Activated T-cell treated with anti-CD3 and anti-CD28 coated beads, Interleukin-2, amount 50 U/mL, for 72 hours (primary cell): ENCODE data around the gene EEF1E1. TPM values are rescaled to one million over a fixed set of nuclear protein-coding genes. Genes with fewer than 3 reads are reported as not detected.
"Not testable (repeated sequence)": the region's sequence is repeated elsewhere in the genome, so short reads cannot be mapped to it uniquely, and the experiment has no call there.

Experiments used
- ATAC-seq, 2 donors: fragments of 150-1000 bp; cut with Tn5 transposase; replicated peaks in 1 of 2; 2 replicates each; pipeline ENCODE4 v1.10.0; 2021; ENCODE audit warnings: moderate library complexity in 2 of 2, mild to moderate bottlenecking in 1 of 2
- DNase-seq, 2 donors: peaks; one replicate each; pipeline ENCODE4 v3.0.0; 2021 to 2022; ENCODE audit warnings: mixed read lengths in 1 of 2
- H3K27ac Mint-ChIP-seq: one replicate; pipeline ENCODE4 v1.8.0; 2022; ENCODE audit warnings: mild to moderate bottlenecking, moderate library complexity, mixed read lengths
- H3K27me3 Mint-ChIP-seq: one replicate; pipeline ENCODE4 v1.8.0; 2022; ENCODE audit warnings: low read depth, mixed read lengths
- H3K36me3 Mint-ChIP-seq, 2 donors: one replicate each; pipeline ENCODE4 v1.8.0; 2022; ENCODE audit warnings: mixed read lengths in 2 of 2, mild to moderate bottlenecking in 1 of 2; ENCODE audit not compliant: insufficient read depth in 2 of 2
- H3K4me1 Mint-ChIP-seq: one replicate; pipeline ENCODE4 v1.8.0; 2022; ENCODE audit warnings: low read depth, mixed read lengths
- H3K4me3 Mint-ChIP-seq, 2 donors: one replicate each; pipeline ENCODE4 v1.8.0; 2022; ENCODE audit warnings: mild to moderate bottlenecking in 2 of 2, mixed read lengths in 2 of 2, moderate library complexity in 2 of 2
- H3K9me3 Mint-ChIP-seq, 2 donors: one replicate each; pipeline ENCODE4 v1.8.0; 2022; ENCODE audit warnings: mixed read lengths in 2 of 2
- total RNA-seq, 2 donors: library from RNA; stranded (reverse); gene quantifications; one replicate each; pipeline ENCODE4 v1.2.3, GENCODE V29; 2022

Gene EEF1E1
- total RNA-seq, 2 donors from 2014 or later: 39.3 to 49.5 TPM

DNA sequence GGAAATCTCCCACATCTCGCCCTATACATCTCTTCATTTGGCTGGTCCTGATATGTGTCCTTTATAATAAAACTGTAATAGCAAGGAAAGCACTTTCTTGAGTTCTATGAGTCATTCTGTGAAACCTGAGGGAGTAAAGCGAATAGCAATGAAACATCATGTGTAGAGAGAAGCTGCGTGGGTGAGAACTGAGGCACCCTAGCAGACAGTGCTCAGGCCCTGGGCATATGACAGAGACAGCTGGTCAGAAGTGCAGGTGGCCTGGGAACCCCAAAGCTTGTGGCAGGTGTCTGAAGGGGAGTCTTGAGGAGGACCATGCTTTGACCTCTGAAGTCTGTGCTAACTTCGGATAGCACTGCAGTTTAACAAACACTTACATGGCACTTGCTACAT lies 36.8 kb downstream of the EEF1E1 start:
- H3K27me3 Mint-ChIP-seq: no peaks in the 10 kb centered on the region
- H3K9me3 Mint-ChIP-seq: no peaks in the 10 kb centered on the region
- H3K4me1 Mint-ChIP-seq: peaks cover 33% of the 10 kb centered on the region
- peaks cover 2% of the 10 kb centered on the region in 2 donors for H3K36me3 Mint-ChIP-seq
- peak; percentile 65 to 74 for ATAC-seq
- DNase-seq: peak; percentile 59 to 66
- H3K27ac Mint-ChIP-seq: peak overlapping the region; percentile 68
- peak overlapping the region; percentile 92 to 97 for H3K4me3 Mint-ChIP-seq

DNA sequence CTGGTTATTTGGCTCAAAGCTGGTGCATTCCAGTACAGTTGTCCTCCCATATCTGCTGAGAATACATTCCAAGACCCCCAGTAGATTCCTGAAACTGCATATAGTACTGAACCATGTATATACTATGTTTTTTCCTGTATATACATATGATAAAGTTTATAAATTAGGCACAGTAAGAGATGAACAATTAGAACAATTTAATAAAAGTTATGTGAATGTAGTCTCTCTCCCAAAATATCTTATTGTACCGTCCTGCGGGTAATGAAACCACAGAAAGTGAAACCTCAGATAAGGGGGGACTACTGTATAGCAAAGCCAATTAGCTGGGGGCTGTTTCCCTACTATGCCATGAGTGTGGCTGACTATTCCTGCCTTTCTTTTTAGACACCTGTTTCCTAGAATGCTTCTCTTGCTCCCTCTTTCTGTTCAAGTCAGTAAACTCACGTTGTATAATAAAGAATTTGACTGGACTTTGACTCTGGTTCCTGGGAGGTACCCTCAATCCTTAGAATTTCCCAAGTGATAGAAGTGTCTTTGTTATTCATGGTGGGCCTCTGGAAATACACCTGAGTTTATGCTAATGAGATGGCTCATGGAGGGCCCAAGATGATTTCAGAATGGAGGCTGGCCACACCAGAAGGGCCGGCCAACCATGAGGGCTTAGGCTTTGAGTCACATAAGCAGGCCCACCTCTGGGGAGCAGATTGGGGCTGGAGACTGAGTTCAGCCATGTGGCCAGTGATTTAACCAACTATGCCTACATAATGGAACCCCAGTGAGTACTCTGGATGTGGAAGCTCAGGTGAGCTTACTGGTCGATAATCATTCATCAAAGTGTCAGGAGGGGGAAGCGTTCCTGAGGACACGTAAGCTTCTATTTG lies 37.5 kb downstream of the EEF1E1 start:
- Mint-ChIP-seq H3K27ac (peak overlapping the region; percentile 68), H3K9me3 (no peaks in the 10 kb centered on the region), H3K4me1 (peaks cover 33% of the 10 kb centered on the region), H3K4me3 (peak overlapping the region; percentile 92 to 97), H3K27me3 (no peaks in the 10 kb centered on the region), H3K36me3 (peaks cover 2% of the 10 kb centered on the region in 2 donors)
- ATAC-seq: peak; percentile 1 to 3
- peak; percentile 8 to 25 for DNase-seq

DNA sequence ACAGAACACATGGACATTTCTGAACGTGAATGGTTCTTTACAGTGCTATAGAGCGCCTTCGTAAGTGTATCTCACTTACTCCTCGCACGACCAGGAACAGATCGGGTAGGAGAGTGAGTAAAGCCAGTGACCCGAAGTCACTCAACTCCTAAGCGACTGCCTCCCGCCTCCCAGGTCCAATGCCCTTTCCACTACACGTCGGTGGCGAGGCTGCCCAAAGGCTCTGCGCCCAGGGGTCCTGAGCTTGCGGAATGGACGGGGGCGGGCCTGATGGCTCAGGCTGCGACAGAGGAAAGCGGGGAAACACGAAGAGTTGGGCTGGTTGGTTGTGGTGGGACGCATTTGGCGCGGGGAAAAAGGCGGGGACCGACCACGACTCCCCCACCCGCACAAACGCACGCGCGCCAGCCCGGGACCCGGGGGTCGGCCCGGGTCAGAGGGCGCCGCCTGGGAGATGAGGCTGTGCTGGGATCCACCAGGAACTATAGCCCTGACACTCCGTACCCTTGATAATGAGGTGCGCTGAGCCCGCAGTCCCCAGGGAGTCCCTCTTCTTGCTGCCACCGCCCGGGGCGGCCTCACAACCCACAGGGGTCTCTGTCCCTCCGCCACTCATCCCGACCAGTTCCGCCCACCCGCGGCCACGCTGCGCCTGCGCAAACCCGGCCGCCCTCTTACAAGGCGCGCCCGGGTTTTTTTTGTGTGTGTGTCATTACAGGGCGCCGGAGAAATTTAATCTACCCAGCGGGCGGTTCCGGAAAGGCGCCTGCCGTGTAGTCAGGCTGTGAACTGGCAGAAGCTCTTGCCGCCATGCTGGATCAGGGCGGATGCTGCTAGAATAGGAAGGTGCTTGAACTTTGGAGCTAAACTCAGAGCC lies 38.3 kb downstream of the EEF1E1 start, which contains the start of gene BLOC1S5:
Gene BLOC1S5, minus strand, starts transcription at position 629 of the 877 bp plus-strand sequence. Its CDS starts 13 bp downstream, at position 616.
- DNase-seq: peak; percentile 98
- H3K4me3 Mint-ChIP-seq: peak within 1 kb of the TSS; percentile 92 to 97
- H3K27me3 Mint-ChIP-seq: no peaks in the 10 kb centered on the region
- H3K36me3 Mint-ChIP-seq: peaks cover 2% of the 10 kb centered on the region in 2 donors
- H3K4me1 Mint-ChIP-seq: peaks cover 33% of the 10 kb centered on the region
- H3K9me3 Mint-ChIP-seq: no peaks in the 10 kb centered on the region
- H3K27ac Mint-ChIP-seq: peak within 1 kb of the TSS; percentile 97
- peak; percentile 89 to 91 for ATAC-seq

DNA sequence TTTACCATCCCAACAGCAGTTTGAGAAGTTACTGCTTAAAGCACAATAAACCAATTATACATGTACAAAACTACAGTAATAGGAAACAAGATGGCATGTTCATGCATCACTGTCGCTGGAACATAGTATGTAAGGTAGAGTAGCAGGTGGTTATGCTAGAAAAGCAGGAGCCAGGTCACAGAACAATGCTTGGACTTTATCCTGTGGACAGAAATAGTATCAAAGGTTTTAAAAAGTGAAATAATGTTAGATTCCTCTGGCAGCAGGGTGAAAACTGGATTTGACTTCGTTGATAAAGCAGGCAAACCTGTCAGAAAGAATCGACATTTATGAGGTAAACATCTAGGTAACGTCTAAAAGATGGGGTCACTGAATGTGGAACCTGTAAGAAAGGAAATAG lies 40.6 kb downstream of the EEF1E1 start:
- Mint-ChIP-seq H3K4me3 (no peak overlapping the region), H3K27me3 (no peaks in the 10 kb centered on the region), H3K27ac (no peak overlapping the region), H3K36me3 (peaks cover 2% of the 10 kb centered on the region in 2 donors), H3K9me3 (no peaks in the 10 kb centered on the region), H3K4me1 (peaks cover 33% of the 10 kb centered on the region)
- DNase-seq (no peak), ATAC-seq (no peak)

DNA sequence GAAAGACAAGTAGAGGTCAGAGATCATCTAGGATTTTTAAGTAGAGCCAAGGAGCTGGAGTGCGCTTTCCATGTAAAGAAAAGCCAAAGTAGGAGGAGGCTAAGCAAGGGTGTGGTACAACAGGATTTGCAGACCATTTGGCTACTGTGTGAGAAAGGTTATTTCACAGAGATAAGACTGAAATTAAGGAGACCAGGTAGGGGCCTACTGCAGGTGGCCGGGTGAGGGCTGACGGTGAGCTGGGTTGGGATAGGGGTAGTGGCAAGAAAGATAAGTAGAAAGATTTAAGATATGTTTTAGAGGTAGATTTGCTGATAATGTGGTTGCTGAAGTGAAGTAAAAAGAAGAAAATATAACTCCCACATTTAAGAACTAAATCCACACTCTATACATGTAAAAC lies 42.0 kb downstream of the EEF1E1 start:
- no peak overlapping the region for H3K4me3 Mint-ChIP-seq
- no peak for ATAC-seq
- H3K27ac Mint-ChIP-seq: no peak overlapping the region

DNA sequence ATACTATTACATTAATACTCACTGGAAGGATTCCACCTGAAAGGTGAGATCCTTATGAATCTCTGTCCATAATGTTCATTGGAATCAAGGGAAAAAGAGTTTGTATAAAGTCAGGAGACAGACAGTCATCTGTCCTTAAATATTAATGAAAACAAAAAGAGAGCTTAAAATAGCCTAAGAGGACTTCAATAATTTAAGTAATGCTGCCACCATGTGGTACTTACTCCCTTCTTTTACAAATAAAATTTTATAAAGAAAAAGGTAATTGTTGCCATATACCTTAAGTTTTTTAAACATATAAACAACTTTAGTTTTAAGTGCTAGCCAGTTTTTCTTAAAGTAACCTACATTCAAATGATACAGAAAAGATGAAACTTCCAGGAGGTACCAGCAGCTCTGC lies 43.2 kb downstream of the EEF1E1 start:
- Mint-ChIP-seq H3K36me3 (peaks cover 1 to 3% of the 10 kb centered on the region in 2 donors), H3K27me3 (no peaks in the 10 kb centered on the region), H3K4me1 (peaks cover 12% of the 10 kb centered on the region), H3K4me3 (no peak overlapping the region), H3K27ac (no peak overlapping the region), H3K9me3 (no peaks in the 10 kb centered on the region)
- DNase-seq: no peak
- no peak for ATAC-seq

More for the DNA sequence above, 42.0 kb downstream of the EEF1E1 start:
- peaks cover 22% of the 10 kb centered on the region for H3K4me1 Mint-ChIP-seq
- H3K27me3 Mint-ChIP-seq: no peaks in the 10 kb centered on the region
- DNase-seq: no peak
- H3K36me3 Mint-ChIP-seq: peaks cover 2% of the 10 kb centered on the region in 2 donors
- H3K9me3 Mint-ChIP-seq: no peaks in the 10 kb centered on the region

DNA sequence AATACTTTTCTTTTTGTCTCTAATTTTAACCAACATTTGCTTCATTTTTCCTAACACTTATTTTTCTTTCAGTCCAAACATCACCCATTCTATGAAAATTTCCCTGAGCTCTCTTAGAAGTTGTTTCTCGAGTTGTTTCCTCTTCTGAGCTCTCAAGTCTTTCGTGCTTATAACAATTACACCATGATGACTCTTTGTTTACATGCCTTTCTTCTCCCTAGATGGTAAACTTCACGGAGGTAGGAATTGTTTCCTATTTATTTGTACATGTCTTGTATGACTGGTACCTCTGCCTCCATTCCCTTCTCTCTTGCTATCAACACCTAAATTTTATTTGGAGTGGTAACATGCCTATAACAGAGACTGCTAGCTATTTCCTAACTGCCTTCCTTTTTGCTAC lies 44.6 kb downstream of the EEF1E1 start:
- Mint-ChIP-seq H3K4me3 (no peak overlapping the region), H3K9me3 (no peaks in the 10 kb centered on the region), H3K27ac (peak overlapping the region; percentile 7), H3K4me1 (peaks cover 6% of the 10 kb centered on the region), H3K36me3 (peaks cover 2 to 5% of the 10 kb centered on the region in 2 donors), H3K27me3 (no peaks in the 10 kb centered on the region)
- DNase-seq (no peak), ATAC-seq (no peak)

DNA sequence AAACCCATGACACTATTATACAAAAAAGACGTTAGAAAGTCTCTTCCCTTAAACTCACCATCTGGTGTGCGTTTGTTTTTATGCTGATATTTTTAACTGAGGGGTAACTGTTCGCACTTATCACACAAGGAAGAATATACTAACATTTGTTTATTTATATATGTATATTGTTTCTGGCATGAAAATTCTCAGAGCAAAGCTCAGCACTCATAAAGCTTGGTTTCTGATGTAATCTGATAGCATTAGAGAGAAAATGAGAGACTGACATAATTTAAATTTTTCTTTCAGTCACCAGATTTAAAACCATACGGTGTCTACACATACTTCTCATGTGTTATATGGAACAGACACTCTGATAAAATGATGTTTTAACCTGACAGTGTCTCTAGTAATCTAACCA lies 45.1 kb downstream of the EEF1E1 start:
- no peak overlapping the region for H3K4me3 Mint-ChIP-seq
- peaks cover under 1% of the 10 kb centered on the region for H3K4me1 Mint-ChIP-seq
- ATAC-seq: no peak
- H3K36me3 Mint-ChIP-seq: peaks cover 2 to 5% of the 10 kb centered on the region in 2 donors
- no peaks in the 10 kb centered on the region for H3K9me3 Mint-ChIP-seq
- no peak for DNase-seq
- no peaks in the 10 kb centered on the region for H3K27me3 Mint-ChIP-seq
- peak overlapping the region; percentile 26 for H3K27ac Mint-ChIP-seq

DNA sequence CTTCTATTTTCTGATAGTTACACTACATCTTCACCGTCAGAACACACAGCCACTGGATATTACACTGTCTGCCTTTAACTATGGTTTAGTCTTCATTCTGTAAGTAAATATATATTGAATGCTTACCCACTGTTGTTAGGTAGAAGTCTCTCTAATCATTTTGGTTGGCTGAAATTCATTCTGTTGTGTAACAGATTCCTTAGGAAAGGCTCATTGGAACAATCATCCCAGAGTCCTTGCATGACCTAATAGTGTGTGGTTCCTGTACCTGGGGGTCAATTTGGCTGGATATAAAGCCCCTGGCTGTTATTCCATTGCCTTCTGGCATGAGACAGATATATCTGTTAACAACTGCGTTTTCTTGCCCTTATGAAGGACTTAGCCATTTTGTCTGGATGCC lies 48.1 kb downstream of the EEF1E1 start:
- no peaks in the 10 kb centered on the region for H3K9me3 Mint-ChIP-seq
- no peak for DNase-seq
- no peak overlapping the region for H3K4me3 Mint-ChIP-seq
- H3K36me3 Mint-ChIP-seq: peaks cover 8 to 11% of the 10 kb centered on the region in 2 donors
- ATAC-seq: no peak
- H3K27ac Mint-ChIP-seq: no peak overlapping the region
- no peaks in the 10 kb centered on the region for H3K27me3 Mint-ChIP-seq
- no peaks in the 10 kb centered on the region for H3K4me1 Mint-ChIP-seq

DNA sequence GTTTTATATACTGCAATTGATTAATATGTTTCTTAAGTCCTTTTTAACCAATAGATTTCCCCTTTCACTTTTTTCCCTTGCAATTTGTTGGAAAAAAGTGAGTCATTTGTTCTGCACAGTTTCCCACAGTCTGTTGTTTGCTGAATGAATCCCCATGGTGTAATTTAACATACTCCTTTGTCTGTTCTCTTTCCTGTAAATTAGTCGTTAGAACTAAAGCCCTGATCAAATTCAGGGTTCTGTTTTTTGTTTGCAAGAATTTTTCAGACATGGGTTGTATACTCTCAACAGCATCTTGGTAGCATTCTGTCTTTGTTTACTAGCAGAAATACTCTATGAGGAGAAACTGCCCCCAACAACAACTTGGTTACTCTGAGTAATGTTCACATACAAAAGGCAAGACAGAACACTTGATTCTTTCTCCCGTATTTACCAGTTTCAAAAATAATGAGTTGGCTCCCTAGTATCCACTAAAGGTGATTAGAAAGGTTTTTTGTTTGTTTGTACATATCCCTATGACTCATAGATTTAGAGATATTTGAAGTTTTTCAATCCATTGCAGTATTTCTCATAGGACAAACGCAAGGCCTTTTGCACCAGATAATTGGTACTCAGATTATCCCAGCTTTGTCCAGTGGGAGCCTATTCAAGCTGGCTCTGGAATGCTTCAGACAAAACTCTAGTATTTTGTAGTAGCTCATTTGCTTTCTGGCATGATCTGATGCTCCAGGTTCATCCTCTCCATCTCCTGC lies 54.6 kb downstream of the EEF1E1 start:
- Mint-ChIP-seq H3K36me3 (peaks cover 18 to 39% of the 10 kb centered on the region in 2 donors), H3K27me3 (no peaks in the 10 kb centered on the region), H3K9me3 (peaks cover 0 to 4% of the 10 kb centered on the region in 2 donors), H3K4me3 (no peak overlapping the region), H3K27ac (peak overlapping the region; percentile 42), H3K4me1 (no peaks in the 10 kb centered on the region)
- no peak for DNase-seq
- ATAC-seq: no peak

DNA sequence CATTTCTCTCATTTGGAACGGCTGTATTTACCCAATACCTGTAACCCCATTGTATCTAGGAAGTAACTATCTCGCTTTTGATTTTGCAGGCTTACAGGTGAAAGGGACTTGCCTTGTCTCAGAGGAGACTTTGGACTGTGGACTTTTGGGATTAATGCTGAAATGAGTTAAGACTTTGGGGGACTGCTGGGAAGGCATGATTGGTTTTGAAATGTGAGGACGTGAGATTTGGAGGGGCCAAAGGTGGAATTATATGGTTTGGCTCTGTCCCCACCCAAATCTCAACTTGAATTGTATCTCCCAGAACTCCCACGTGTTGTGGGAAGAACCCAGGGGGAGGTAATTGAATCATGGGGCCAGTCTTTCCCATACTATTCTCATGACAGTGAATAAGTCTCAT lies 56.6 kb downstream of the EEF1E1 start:
- not testable (repeated sequence) for H3K4me3 Mint-ChIP-seq, DNase-seq, H3K27ac Mint-ChIP-seq, ATAC-seq, H3K9me3 Mint-ChIP-seq, H3K4me1 Mint-ChIP-seq, H3K27me3 Mint-ChIP-seq
- peaks cover 17 to 35% of the 10 kb centered on the region in 2 donors for H3K36me3 Mint-ChIP-seq

DNA sequence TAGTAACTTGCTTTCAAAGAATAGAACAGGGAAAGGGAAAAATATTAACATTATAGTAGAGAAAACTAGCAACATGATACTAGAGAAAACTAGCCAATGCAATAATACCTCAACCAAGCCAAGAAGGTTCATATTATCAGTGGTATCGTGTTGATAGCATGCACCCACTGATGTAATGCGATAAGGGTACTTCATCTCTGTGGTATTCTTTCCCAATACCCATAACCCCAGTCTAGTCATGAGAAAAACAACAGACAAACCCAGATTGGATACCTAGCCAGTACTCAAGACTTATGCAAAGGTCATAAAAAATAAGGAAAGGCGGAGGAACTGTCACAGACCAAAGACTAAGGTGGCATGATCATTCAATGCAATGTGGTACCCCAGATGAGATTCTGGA lies 59.1 kb downstream of the EEF1E1 start:
- H3K9me3 Mint-ChIP-seq: peaks cover 0 to 6% of the 10 kb centered on the region in 2 donors
- DNase-seq (no peak), ATAC-seq (no peak)
- H3K27me3 Mint-ChIP-seq: no peaks in the 10 kb centered on the region
- H3K27ac Mint-ChIP-seq: no peak overlapping the region
- H3K4me1 Mint-ChIP-seq: no peaks in the 10 kb centered on the region
- H3K4me3 Mint-ChIP-seq: no peak overlapping the region
- H3K36me3 Mint-ChIP-seq: peaks cover 18 to 44% of the 10 kb centered on the region in 2 donors
